K562 (cell line): ENCODE results near the gene ELMO1.

Source experiments
- ATF1 ChIP-seq, 2 experiments: fragments of 450-650 bp in 1 of 2; IDR thresholded peaks; 2 replicates each; pipeline ENCODE4 v1.6.1; 2016; ENCODE audit warnings: missing compliant biosample characterization in 1 of 2, missing genetic modification characterization in 1 of 2
- CBFB ChIP-seq: sonication (generic); formaldehyde crosslinking; IDR thresholded peaks from 2 replicates; pipeline ENCODE4 v1.4.0; 2020; ENCODE audit warnings: mild to moderate bottlenecking, missing genetic modification reagents
- CLOCK ChIP-seq: fragments of 250-450 bp; sonication (Bioruptor Pico); IDR thresholded peaks from 2 replicates; pipeline ENCODE4 v1.4.0; 2020; ENCODE audit warnings: mild to moderate bottlenecking, moderate library complexity, borderline replicate concordance
- EZH2 ChIP-seq: IDR thresholded peaks from 2 replicates; pipeline ENCODE4 v1.6.1; 2012; ENCODE audit warnings: low read depth, mild to moderate bottlenecking, inconsistent platforms, low read length, borderline replicate concordance
- FIP1L1 ChIP-seq: fragments of 200-400 bp; formaldehyde crosslinking; IDR thresholded peaks from 2 replicates; pipeline ENCODE4 v1.6.1; 2018; ENCODE audit warnings: mild to moderate bottlenecking, low read depth, low read length; ENCODE audit not compliant: poor library complexity, severe bottlenecking
- FOSL1 ChIP-seq: fragments of 200-800 bp; sonication (Bioruptor generic); conservative IDR thresholded peaks from 2 replicates; pipeline ENCODE4 v1.6.1; 2016; ENCODE audit warnings: missing genetic modification characterization, missing compliant biosample characterization
- SP1 ChIP-seq: sonication (generic); formaldehyde crosslinking; IDR thresholded peaks from 2 replicates; pipeline ENCODE4 v1.8.1; 2022; ENCODE audit warnings: mild to moderate bottlenecking, missing genetic modification reagents
- TF ChIP-seq, protein P1 (sequence below): fragments of 250-450 bp; sonication (Bioruptor Pico); IDR thresholded peaks from 2 replicates; pipeline ENCODE4 v1.5.0; 2020; ENCODE audit warnings: mild to moderate bottlenecking

GRCh38 chr7:37269711-37270508 is 178.8 kb downstream of the ELMO1 start:
- TF ChIP-seq CLOCK (CRISPR knock-in tag) (no peak), FIP1L1 (no peak), SP1 (CRISPR knock-in tag) (no peak), EZH2 (no peak), ATF1 (CRISPR knock-in tag; IDR thresholded peaks at IDR 0.05) (no peak), ATF1 (tag; IDR thresholded peaks at IDR 0.05) (no peak), FOSL1 (tag) (no peak), CBFB (no peak)
- TF ChIP-seq, protein P1, sequence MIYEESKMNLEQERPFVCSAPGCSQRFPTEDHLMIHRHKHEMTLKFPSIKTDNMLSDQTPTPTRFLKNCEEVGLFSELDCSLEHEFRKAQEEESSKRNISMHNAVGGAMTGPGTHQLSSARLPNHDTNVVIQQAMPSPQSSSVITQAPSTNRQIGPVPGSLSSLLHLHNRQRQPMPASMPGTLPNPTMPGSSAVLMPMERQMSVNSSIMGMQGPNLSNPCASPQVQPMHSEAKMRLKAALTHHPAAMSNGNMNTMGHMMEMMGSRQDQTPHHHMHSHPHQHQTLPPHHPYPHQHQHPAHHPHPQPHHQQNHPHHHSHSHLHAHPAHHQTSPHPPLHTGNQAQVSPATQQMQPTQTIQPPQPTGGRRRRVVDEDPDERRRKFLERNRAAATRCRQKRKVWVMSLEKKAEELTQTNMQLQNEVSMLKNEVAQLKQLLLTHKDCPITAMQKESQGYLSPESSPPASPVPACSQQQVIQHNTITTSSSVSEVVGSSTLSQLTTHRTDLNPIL (CRISPR knock-in tag): no peak
